ENCODE results near the gene TOMM6. TPM values are rescaled to one million over a fixed set of nuclear protein-coding genes. Genes with fewer than 3 reads are reported as not detected.

TOMM6 gene
- total RNA-seq, 2 experiments from 2014 or later: 131 to 277 TPM

DNA sequence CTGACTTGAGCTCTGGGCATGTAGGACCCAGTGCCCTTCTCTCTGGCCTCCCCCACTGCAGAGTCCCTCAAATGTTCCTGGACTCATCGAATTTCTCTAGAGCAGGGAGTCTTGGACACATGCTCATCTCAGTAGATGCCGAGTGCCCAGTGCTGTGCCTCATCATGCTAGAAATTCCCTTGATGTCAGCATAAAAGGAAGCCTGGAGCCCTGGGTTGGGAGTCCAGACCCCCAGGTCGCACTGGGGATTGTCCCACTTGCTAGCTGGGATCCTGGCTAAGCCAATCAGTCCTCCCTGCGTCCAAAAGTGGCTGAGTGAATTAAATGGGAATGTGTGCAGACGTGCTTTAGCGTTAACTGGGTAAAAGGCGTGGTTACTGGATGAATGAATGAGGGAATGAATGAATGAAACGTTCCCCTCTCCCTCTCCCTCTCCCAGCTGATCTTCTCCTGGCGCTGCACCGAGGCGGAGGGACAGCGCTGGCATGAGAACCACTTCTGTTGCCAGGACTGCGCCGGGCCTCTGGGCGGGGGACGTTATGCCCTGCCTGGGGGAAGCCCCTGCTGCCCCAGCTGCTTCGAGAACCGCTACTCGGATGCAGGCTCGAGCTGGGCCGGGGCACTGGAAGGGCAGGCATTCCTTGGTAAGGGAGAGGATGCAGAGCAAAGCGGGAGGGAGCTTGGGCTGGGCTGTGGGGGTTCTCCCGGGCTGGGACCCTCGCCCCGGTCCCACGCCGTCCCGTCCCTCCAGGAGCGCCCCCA, 1.6 kb upstream of the TOMM6 start:
- H2AFZ ChIP-seq (ENCODE audit: low read length): no peak overlapping the region
- H3K27ac ChIP-seq (ENCODE audit: low read depth, low read length, poor library complexity, severe bottlenecking): no peak overlapping the region
- H3K79me2 ChIP-seq (ENCODE audit: insufficient read depth, low read depth, low read length): peaks cover 29% of the 10 kb centered on the region; the same call in 1 of the 2 replicates
- peaks cover 21% of the 10 kb centered on the region for H3K36me3 ChIP-seq (ENCODE audit: insufficient read depth, low read length)
- no peaks in the 10 kb centered on the region for H3K9me3 ChIP-seq (ENCODE audit: low read length)
- peak overlapping the region; percentile 86 for H3K4me3 ChIP-seq (ENCODE audit: low read depth, low read length, poor library complexity, severe bottlenecking)
- 0 out of 2 replicates have a peak, but pooled peaks cover 4% of the 10 kb centered on the region for H4K20me1 ChIP-seq (ENCODE audit: insufficient read depth, low read length)
- TF ChIP-seq, protein P1, sequence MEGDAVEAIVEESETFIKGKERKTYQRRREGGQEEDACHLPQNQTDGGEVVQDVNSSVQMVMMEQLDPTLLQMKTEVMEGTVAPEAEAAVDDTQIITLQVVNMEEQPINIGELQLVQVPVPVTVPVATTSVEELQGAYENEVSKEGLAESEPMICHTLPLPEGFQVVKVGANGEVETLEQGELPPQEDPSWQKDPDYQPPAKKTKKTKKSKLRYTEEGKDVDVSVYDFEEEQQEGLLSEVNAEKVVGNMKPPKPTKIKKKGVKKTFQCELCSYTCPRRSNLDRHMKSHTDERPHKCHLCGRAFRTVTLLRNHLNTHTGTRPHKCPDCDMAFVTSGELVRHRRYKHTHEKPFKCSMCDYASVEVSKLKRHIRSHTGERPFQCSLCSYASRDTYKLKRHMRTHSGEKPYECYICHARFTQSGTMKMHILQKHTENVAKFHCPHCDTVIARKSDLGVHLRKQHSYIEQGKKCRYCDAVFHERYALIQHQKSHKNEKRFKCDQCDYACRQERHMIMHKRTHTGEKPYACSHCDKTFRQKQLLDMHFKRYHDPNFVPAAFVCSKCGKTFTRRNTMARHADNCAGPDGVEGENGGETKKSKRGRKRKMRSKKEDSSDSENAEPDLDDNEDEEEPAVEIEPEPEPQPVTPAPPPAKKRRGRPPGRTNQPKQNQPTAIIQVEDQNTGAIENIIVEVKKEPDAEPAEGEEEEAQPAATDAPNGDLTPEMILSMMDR (conservative IDR thresholded peaks at IDR 0.05; ENCODE audit: low read length): no peak
- no peak for TF ChIP-seq EZH2phosphoT487 (IDR thresholded peaks at IDR 0.05; ENCODE audit: borderline replicate concordance, low read depth, low read length)
- no TSS peak for BruUV-seq (replicated peaks)
- ChIA-PET POLR2A (interaction anchor here (0.8 to 2.8 kb wide), 3 partner anchors 230 to 263 kb away, joined by 3 to 11 read pairs (median 4); partner anchors contain the start of gene TAF8), CTCF (ENCODE audit: unreplicated experiment) (interaction anchor here (1.3 to 1.4 kb wide), 2 partner anchors 153 to 256 kb away, joined by 3 to 5 read pairs; no protein-coding TSS in a partner anchor)
- H3K4me2 ChIP-seq (ENCODE audit: low read length): peak overlapping the region; percentile 91
- intact Hi-C loops (cut with micrococcal nuclease; ENCODE audit: unreplicated experiment): loop anchor here (2.0 to 10.0 kb wide), 2 partner anchors 155 to 669 kb away; partner anchors contain the start of genes CCND3 and TRERF1
- H3K4me1 ChIP-seq (ENCODE audit: insufficient read depth, low read length, poor library complexity, severe bottlenecking): peaks cover 48% of the 10 kb centered on the region
- peak; percentile 18 for DNase-seq (ENCODE audit: low spot score)
- H3K9me2 ChIP-seq (ENCODE audit: insufficient read depth, low read length): no peaks in the 10 kb centered on the region

DNA sequence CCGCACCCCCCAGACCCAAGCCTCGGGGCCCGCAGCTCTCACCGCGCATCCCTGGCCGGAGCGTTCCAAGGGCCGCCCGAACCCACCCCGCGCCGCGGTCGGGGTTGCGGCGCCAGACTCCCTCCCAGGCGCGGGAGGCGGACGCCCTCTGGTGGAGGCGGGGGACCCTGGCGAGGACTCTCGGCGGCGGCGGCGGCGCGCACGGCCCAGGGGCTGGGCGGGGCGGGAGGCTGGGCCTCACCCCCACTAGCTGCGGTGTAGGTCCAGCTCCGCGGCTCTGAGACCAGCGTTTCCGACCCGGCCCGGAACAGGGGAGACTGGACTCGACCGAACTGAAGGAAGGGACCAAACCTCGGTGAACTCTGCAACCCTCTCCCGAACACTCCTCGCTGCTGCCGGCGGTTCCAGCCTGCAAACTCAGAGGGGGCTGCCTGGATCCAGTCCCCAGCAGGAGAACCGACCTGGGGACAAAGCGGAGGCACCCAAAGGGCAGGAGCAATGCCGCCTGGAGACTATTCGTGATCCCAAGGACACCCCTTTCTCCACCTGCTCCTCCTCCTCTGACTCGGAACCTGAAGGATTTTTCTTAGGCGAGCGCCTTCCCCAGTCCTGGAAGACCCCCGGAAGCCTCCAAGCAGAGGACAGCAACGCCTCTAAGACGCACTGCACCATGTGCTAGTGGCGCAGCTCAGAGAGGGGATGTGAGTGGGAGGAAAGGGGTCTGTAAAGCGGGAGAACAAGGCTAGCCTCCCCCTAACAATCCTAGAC, 859 bp upstream of the TOMM6 start:
- Histone ChIP-seq H3K4me3 (ENCODE audit: low read depth, low read length, poor library complexity, severe bottlenecking) (peak overlapping the region; percentile 86), H2AFZ (ENCODE audit: low read length) (peak overlapping the region; percentile 57), H3K9me3 (ENCODE audit: low read length) (no peaks in the 10 kb centered on the region), H3K9me2 (ENCODE audit: insufficient read depth, low read length) (no peaks in the 10 kb centered on the region), H3K4me2 (ENCODE audit: low read length) (peak overlapping the region; percentile 91), H3K79me2 (ENCODE audit: insufficient read depth, low read depth, low read length) (peaks cover 34% of the 10 kb centered on the region; the same call in 1 of the 2 replicates), H4K20me1 (ENCODE audit: insufficient read depth, low read length) (peaks cover 4% of the 10 kb centered on the region; the same call in 1 of the 2 replicates), H3K27ac (ENCODE audit: low read depth, low read length, poor library complexity, severe bottlenecking) (peak overlapping the region; percentile 81), H3K4me1 (ENCODE audit: insufficient read depth, low read length, poor library complexity, severe bottlenecking) (peaks cover 41% of the 10 kb centered on the region), H3K36me3 (ENCODE audit: insufficient read depth, low read length) (peaks cover 29% of the 10 kb centered on the region)
- intact Hi-C loops (cut with micrococcal nuclease; ENCODE audit: unreplicated experiment): loop anchor here (1.0 to 10.0 kb wide), 5 partner anchors 109 to 668 kb away; partner anchors contain the start of genes BYSL, CCND3, MED20 and TRERF1
- peak; percentile 89 for DNase-seq (ENCODE audit: low spot score)
- POLR2A ChIA-PET: interaction anchor here (0.6 to 2.8 kb wide), 6 partner anchors 13 to 262 kb away, joined by 3 to 11 read pairs (median 4); partner anchors contain the start of genes BYSL, CCND3, MED20 and TAF8
- CTCF ChIA-PET (ENCODE audit: unreplicated experiment): interaction anchor here (0.8 to 1.4 kb wide), 4 partner anchors 70 to 255 kb away, joined by 3 to 5 read pairs (median 4); partner anchors contain the start of gene BYSL
- TF ChIP-seq, protein P1 (conservative IDR thresholded peaks at IDR 0.05; ENCODE audit: low read length): peak; percentile 75
- no peak for TF ChIP-seq EZH2phosphoT487 (IDR thresholded peaks at IDR 0.05; ENCODE audit: borderline replicate concordance, low read depth, low read length)
- BruUV-seq (replicated peaks): no TSS peak

All from OCI-LY7 (cell line).